GM06990 (cell line): ENCODE results near the gene CRTC1.

Experiments used
- DNase-seq: peaks from one replicate; pipeline ENCODE4 v3.0.0-alpha.2; 2011; ENCODE audit not compliant: insufficient read length; ENCODE audit errors: extremely low read depth
- H3K27me3 ChIP-seq: replicated peaks from 2 replicates; pipeline ENCODE4 v1.6.0; 2011; ENCODE audit warnings: low read length; ENCODE audit not compliant: control insufficient read depth, insufficient read depth
- H3K36me3 ChIP-seq: 2 replicates; pipeline ENCODE4 v1.5.1; 2011; ENCODE audit warnings: low read length; ENCODE audit not compliant: control insufficient read depth, insufficient read depth
- H3K4me3 ChIP-seq: replicated peaks from 2 replicates; pipeline ENCODE4 v1.5.1; 2011; ENCODE audit warnings: low read depth, mild to moderate bottlenecking, control low read depth, low read length
- TF ChIP-seq, protein P1 (sequence below): IDR thresholded peaks from 2 replicates; pipeline ENCODE4 v1.5.1; 2011; ENCODE audit warnings: low read length, control low read depth, mild to moderate bottlenecking, inconsistent platforms; ENCODE audit not compliant: insufficient read depth, poor library complexity, severe bottlenecking

CRTC1 gene

DNA sequence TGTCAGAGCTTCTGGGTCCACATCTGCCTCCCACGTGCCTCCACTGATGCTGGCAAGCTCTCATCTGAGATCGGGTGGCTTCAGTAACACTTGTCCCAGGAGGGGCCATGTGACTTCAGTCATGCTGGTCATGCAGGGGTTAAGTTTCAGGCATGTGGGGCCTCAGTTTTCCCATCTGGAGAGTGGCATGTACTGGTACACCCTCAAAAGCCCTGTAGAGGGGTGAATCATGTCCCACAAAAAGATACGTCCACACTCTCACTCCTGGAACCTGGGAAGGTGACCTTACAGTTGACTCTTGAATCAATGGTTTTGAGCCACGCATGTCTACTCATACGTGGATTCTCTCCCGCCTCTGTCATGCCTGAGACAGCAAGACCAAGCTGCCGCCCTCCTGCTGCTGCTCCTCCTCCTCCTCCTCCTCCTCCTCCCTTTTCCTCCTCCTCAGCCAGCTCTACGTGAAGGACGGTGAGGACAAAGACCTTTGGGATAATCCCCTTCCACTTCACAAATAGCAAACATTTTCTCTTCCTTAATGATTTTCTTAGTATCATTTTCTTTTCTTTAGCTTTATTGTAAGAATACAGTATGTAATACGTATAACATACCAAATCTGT is 54.0 kb downstream of the CRTC1 start:
- Histone ChIP-seq H3K36me3 (no peaks in the 10 kb centered on the region), H3K27me3 (no peaks in the 10 kb centered on the region), H3K4me3 (no peak overlapping the region)
- TF ChIP-seq, protein P1, sequence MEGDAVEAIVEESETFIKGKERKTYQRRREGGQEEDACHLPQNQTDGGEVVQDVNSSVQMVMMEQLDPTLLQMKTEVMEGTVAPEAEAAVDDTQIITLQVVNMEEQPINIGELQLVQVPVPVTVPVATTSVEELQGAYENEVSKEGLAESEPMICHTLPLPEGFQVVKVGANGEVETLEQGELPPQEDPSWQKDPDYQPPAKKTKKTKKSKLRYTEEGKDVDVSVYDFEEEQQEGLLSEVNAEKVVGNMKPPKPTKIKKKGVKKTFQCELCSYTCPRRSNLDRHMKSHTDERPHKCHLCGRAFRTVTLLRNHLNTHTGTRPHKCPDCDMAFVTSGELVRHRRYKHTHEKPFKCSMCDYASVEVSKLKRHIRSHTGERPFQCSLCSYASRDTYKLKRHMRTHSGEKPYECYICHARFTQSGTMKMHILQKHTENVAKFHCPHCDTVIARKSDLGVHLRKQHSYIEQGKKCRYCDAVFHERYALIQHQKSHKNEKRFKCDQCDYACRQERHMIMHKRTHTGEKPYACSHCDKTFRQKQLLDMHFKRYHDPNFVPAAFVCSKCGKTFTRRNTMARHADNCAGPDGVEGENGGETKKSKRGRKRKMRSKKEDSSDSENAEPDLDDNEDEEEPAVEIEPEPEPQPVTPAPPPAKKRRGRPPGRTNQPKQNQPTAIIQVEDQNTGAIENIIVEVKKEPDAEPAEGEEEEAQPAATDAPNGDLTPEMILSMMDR = no peak
- no peak for DNase-seq

DNA sequence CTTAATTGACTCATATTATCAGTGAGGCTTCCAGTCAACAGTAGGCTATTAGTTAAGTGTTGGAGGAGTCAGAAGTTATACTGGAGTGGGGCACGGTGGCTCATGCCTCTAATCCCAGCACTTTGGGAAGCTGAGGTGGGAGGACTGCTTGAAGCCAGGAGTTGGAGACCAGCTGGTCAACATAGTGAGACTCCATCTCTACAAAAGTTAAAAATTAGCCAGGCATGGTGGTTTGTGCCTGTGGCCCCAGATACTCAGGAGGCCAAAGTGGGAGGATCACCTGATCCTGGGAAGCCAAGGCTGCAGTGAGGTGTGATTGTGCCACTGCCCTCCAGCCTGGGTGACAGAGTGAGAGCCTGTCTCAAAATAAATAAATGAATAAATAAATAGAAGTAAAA is 54.5 kb downstream of the CRTC1 start:
- H3K4me3 ChIP-seq = no peak overlapping the region
- no peak for DNase-seq
- no peaks in the 10 kb centered on the region for H3K36me3 ChIP-seq
- no peaks in the 10 kb centered on the region for H3K27me3 ChIP-seq
- TF ChIP-seq, protein P1 = no peak

DNA sequence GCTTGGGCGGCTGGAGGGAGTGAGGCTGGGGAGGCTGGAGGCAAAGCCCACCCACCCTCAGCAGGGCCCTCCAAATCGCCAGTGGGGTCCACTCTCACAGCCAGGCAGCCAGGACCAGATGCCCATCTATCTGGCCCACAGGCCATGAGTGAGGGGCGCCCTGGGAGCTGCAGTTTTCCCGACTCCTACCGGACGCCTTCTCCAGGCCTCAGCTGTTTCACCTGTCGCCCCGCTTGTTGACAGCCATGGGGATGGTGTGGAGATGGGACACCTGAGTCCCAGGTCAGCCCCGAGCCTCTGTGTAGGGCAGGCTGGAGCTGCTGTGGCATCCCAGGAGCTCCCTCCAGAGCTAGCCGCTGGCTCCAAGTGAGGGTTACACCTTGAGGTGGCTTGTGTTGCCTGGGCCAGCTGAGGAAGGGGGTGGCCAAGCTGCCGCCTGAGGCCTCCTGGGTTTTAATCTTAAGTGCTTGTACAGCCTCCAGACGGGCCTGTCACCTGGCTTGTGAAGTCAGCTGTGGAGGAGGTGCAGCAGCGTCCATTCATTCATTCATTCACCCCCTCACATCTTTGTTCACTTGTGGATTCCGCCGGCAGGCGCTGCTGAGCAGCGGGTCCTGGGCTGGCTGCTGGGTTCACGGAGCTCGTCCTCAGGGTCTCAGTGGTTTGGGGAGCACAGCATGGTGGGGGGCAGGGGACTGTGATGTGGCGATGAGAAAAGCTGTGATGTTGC is 55.6 kb downstream of the CRTC1 start:
- no peaks in the 10 kb centered on the region for H3K27me3 ChIP-seq
- no peak overlapping the region for H3K4me3 ChIP-seq
- no peaks in the 10 kb centered on the region for H3K36me3 ChIP-seq
- TF ChIP-seq, protein P1 = no peak
- no peak for DNase-seq

DNA sequence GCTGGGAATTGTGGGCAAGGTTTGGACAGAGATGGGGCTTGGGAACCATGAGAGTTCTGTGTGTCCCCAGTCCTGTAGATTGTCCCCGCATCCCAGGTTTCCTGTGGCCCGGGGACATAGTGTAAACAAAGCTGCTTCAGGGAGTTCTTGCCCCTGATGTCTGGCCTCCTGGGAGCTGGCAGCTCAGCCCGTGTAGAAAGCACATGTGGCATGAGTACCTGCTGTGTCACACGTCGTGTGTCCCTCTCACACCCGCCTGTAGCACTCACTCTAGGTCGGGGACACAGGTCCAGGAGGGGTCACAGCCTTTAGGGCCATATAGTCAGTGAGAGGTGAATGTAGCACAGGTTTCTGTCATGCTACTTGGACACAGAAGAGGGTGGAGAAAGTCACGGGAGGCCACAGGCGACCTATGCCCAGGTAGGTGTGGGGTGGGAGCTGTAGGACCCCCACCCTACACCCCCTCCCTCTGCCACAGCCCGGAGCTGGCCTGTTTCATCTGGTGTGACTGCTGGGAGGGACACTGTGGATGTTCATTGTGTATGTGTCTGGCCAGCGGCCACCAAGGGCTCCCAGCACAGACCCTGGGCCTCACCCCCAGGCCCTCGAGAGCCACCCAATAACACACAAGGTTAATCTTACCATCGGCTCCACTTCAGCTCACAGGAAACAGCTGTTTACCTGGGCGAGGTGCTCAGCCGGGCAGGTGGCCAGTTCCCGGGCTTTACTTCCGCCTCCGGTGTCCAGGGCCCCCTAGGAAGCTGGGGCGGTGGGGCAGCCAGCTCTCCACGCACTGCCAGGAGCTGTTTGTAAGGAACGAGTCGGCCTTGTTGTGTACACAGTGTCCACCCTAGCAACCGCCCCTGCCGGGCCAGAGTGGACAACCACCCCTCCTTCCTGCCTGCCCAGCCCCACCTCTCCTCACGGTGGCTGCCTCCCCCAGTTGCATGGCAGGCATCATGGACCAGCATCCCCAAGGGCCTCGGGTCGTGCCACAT is 57.9 kb downstream of the CRTC1 start:
- Histone ChIP-seq H3K27me3 (no peaks in the 10 kb centered on the region), H3K4me3 (no peak overlapping the region), H3K36me3 (no peaks in the 10 kb centered on the region)
- DNase-seq = no peak
- TF ChIP-seq, protein P1 = no peak

DNA sequence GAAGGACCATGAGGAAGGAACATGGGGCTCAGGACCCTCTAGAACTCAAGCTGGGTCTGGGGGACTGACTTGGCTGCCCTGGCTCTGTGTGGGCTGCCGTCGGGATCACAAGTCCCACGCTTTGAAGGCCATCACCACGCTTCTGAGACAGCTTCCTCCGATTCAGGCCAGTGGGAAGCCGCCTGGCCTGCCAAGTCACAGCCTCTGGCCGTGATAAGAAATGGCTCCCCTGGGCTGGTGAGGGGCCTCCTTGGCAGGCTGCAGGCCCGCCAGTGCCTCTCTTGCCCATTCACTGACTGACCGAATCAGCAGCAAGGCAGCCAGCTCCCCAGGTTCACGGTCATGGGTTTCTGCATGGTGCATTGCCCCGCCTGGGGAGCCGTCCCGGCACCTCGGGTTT is 58.8 kb downstream of the CRTC1 start:
- no peak for DNase-seq
- Histone ChIP-seq H3K27me3 (no peaks in the 10 kb centered on the region), H3K36me3 (no peaks in the 10 kb centered on the region), H3K4me3 (no peak overlapping the region)
- TF ChIP-seq, protein P1 = no peak
